ENCODE results near the gene NEMP1.

The NEMP1 gene

DNA sequence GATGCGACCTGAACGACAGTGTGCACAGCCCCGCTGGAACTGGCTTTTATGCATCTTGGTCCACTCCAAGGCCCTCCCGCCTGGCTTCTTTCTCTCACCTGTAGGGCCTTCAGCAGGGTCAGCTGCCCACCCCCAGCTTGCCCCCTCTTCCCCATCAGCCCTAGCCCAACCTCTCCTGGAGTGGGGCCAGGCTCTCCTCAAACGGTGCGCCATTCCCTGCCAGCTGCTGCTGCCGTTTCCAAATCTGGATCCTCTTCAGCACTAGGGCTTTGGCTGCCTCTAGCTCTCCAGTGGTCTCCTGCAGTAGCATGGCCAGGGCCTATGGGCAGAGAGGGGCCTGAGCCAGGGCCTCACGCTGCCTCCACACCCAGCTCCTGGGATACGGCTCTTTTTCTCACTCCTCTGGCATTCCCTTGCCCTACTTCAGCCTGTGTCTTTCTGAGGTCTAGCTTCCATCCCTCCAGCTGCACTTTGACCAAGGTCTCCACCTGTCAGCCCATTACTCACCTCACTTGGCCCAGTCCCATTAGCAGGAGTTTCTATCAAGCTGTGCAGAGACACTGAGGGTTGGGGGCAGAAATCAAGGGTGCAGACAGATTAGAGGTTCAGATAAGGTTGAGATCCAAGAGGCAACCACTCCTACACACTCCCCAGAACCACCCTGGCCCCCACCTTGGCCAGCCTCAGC lies 27.6 kb upstream of the NEMP1 start:
- no peak for DNase-seq

DNA sequence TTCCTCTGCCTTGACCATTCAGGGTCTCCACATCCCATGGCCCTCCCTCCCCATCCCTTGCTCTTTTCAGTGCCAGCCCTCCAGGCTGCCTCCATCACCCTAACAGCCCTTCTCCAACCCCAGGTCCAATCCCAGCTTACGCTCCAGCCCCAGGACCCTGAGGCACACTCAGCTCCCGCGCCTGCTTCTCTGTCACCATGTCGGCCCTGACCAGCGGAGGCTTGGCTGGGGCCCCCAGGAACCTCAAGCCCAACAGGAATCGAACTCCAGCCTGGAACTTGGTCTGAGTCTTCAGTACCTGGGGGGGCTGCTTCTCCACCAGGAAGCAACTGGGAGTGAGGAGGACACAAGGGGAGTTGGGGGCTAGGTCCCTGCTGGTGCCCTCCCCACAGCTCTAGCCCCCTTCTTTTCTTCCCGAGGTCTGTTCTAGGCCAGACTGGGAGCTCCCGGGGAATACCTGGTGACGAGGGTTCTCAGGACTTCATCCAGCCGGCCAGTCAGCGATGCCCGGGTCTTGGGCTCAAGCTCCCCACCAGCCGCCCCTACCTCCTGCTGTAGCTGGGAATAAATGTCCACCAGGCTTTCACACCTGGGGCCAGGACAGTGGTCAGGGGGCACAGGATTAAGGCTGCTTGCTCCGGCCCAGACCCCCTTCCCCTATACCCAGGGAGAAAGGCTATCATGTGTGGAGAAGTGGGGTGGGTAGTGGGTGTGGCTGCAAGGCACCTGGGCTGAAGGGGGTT lies 26.6 kb upstream of the NEMP1 start:
- DNase-seq, result no peak

DNA sequence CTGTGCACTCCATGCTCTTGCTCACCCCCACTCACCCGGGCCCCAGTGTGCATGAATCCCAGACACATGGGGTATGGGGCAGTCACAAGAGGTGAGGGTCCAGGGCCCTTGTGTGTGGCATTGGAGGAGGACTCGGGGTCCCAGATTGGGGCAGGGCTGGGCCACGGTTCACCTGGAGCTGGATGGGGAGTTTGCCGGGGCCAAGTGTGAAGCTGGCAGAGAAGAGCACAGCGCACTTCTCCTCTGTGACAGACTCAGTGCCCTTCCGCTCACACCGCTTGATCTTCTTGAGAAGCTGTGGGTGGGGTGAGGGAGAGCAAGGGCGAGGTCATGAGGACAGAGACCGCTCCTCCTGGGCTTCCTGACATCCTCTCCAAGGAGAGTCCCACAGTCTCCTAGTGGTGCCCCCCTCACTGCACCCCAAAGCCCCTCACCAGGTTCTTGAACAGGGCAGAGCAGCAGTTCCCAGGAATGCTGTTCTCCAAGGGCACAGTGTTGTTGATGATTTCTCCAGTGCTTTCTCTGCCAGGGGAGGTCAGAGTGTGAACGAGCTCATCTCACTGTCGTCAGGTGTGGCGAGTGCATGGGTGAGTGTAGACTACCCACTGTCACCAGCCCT lies 25.8 kb upstream of the NEMP1 start:
- DNase-seq, result no peak

DNA sequence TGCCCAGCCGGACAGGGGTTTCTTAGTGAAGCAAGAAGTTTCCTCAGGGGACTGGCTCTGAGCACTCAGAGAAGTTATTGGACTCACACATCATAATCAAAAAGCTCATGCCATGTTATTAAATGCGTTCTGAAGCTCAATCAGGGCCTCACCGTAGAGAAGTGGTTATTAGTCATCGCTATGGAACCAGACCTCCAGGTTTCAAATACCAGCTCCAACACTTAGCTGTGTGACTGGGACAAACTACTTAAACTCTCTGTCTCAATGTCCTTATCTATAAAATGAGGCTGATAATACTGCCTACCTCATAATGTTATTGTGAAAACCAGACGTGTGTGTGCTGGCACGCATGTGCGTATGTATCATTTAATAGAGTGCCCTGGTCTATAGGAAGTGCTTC lies 25.3 kb upstream of the NEMP1 start:
- DNase-seq, result no peak

DNA sequence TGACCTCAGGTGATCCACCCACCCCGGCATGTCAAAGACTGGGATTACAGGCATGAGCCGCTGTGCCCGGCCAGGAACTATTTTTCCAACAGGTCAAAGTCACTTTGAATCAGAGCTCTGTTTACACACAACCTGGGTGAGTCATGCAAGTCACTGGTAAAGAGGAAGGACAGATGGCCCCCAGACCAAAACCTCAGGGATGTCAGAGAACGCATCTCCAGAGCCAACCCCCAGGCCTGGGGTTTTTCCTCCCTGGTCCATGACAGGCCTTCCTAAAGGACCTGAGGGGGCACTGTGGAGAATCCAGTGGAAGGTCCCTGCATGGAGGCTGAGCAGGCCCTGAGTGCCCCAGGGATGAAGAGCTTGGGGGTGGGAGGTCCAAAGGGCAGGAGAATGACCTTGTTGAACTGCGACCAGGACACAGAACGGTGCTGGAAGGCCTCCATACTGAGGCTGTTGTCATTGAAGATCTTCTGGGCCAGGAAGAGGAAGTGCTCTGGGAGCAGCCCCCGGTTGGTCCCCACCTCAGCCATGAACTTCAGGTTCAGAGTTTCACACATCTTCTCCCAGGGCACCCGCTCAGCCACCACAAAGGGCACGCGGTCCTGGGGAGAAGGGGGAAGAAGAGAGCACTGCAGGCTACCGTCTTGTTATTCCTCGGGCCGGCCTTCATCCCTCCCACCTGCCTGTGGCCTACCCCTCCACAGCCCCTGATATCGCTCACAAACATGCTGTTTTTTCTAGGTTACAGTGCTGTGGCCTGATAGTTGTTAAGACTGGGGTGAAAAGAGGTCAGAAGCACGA lies 23.5 kb upstream of the NEMP1 start:
- no peak for DNase-seq

DNA sequence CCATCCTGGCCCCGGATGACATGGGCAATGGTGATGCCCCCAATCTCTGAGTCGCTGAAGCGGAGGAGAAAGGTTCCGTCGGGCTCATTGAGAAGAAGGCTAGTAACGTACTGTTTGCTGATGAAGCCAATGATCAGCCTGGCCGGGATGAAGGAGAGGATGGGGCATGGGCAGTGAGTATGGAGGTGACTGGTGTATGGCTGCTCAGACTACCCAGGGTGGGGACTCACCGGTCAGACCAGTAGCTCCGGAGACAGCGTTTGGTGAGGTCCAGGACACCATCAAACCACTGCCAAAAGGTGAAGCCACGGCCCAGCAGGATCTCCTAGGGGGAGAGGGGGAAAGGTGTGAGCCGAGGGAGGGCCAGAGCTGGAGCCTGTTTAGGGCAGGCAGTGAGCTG lies 21.2 kb upstream of the NEMP1 start:
- DNase-seq, result no peak

DNA sequence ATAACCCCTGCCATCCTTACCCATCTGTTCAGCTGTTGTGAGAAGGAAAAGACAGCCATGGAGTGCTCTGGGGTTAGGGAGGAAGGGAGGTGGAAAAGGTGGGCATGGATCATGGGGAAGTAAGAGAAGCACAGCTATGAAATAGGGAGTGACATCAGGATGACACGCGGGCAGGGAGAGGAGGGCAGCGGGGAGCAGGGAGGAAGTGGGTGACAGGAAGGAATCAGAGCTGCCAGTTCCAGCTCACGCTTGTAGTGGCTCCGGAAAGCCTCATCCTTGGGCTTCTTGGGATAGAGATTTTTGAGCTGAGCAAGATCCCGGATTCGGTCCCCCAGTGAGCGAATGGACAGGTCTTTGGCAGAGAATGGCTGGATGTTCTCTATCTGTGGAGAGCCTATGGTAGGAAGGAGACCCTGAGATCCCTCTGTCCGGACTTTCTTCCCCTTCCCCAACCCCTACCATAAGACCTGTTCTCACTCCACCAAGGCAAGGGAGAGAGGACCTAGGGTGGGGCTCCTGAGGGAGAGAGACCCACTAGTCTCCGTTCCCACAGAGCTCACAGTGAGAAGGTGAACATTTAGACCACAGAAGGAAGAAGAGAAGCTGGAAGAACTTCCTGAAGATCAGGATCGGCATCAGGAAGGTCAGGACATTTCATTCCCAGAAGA lies 20.6 kb upstream of the NEMP1 start:
- no peak for DNase-seq

DNA sequence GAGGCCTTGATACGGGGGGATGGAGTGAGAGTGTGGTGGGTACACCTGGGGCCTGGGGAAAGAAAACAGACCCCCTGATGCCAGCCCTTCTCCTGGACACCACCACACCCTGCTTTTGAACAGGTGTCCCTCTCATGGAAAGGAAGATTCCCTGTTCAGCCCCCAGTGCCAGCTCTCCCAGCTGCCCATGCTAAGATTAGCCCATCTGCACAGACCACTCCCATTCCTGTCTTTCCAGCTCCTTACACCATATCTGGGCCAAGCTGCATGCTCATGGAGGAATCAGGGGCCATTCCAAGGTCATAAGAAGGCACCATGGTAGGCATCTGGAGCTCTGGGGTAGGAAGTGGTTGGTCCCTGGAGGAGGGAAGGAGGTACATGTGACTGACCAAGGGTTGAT lies 20.0 kb upstream of the NEMP1 start:
- no peak for DNase-seq

DNA sequence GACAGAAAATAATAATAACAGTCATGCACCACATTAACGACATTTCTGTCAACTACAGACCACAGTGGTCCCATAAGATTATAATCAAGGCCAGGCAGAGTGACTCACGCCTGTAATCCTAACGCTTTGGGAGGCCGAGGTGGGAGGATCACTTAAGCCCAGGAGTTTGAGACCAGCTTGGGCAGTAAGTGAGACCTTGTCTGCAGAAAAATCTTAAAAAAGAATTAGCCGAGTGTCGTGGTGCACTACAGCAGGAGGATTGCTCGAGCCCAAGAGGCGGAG lies 18.9 kb upstream of the NEMP1 start:
- no peak for DNase-seq

DNA sequence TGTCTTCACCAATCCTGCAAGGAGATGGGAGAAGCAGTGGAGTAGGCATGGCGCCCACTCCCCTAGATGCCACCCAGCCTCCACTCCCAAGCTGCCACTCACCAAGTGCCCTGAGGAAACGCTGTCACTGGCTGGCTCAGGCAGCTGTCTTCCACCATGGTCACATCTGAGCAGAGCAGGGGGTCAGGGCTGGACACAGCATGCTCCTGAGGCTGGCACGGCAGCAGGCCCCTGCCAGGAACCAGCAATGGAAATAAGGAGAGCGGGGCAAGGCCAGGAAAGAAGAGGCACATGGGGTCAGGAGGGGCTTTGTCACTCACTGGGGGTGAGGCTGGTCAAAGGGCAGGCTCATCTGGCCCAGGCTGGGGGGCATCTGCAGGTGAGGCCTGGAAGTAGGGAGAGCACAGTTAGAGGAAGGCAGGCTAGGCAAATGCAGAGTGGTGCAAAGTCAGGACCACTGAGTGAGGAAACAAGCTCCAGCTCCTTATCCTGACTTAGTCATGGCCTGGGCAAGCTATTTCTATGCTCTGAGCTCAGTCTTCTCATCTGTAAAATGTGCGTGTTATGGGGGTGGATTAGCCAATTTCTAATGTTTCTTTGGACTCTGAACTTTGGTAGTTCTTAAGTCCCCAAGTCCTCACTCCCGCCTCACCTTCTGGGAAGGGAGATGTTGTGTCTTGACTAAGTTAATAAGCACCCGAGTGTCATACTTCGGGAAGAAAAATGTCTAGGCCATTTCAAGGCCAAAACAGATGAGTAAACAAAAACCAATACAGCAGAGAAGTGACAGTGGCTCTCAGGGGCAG lies 18.4 kb upstream of the NEMP1 start:
- no peak for DNase-seq

DNA sequence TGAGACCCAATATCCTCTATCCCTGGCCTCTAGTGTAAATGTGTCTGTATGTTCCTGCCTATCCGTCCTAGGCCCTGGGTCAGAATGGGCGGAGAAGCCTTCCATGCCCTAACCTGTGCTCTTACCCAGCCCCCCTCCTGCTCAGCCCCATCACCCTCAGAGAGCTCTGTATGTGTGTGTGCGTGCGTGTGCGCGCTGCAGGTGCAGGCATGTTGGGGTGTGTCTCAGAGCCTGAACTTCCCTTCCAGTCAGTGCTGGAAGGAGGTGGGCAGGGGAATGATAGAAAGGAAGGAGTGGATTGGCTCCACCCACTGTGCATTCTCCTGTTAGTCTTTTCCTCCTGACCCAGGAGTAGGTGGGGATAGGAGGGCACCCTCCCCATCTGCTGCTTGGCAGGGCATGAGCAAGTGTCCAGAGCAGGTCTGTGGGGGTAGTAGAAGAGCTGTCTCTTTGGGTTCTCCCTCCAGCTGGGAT lies 17.5 kb upstream of the NEMP1 start:
- DNase-seq, result no peak

DNA sequence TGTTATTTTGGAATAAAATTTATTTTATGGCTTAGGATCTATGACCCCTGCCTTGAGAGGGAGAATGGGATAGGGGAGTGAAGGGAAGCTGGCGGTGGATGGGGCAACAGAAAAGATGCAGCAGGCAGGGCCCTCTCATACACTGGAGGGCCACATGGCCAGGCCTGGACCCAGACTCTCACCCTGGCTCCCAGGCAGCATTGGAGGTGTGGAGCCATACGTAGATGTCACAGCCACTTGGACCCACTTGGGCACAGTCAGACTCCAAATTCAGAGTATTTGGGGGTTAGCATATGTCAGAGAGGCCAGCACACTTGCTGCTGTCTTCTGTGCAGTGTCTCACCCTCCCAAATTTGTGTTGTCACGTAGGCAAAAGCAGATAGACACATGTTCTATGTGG lies 16.8 kb upstream of the NEMP1 start:
- DNase-seq, result no peak

DNA sequence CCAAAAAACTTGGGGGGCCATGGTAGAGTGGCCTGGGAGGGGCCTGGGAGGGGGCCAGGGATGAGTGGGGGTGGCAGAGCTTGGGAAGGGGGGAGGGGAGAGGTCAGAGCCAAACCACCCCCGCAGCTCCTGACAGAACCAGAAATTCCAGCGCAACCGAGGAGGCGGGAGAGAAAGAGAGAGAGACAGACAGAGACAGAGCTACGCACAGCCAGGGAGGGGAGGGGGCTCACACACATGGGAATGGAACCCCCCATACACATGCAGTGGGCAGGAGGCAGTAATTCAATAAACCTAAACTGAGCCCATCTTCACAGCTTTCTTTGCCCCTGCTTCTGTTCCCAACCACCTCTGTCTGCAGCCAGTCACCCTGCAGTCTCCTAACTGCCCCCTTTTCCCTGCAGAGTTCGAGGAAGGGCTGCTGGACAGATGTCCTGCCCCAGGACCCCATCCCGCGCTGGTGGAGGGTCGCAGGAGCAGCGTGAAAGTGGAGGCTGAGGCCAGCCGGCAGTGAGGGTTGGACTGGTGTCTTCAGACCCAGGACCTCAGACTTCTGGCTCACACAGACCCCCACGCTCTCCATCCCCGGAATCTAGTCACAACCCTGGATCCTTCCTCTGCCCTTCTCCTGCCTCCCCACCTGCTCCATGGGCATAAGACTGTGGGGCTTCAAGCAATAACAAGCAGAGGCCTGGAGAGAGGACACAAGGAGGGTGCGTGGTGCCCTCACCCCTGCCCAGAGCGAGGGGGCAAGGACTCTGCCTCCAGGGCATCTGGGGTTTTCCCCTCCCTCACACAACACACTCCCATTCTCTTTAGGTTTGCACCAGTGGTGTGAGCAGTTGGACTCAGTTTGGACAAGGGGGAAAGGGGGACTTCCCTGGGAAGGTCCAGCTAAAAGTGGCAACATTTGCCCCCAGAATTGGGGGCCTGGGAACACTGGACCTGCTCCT lies 15.9 kb upstream of the NEMP1 start:
- no peak for DNase-seq

DNA sequence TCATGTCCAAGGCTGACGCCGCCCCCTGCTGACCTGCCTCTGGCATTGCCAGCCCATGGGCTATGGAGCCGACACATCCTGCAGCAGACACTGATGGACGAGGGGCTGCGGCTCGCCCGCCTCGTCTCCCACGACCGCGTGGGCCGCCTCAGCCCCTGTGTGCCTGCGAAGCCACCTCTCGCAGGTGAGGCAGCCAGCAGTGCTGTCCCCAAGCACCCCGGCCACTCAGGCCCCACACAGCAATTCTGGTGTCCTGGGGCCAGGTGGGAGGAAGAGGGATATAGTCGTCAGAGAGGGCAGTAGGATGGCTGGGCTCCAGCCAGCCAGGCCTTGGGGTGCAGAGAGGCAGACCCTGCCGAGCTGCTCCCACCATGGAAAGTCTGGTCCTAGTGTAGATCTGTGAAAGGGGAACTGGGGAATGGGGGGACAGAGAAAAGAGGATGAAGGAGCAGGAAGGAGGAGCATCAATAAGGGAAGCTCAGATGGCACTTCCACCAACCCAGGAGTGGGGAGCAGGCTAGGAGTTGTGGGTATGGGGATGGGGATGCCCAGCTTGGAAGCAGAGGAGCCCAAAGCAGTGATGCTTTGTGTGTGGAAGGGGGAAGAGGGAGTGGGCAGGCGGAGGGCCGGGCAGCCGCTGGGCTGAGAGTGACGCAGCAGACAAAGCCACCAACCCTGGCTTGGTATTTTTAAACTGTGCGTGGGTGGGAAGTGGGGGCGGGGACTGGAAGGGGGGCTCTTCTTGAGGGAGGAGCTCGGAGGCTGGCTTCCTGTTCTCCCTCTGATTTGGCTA lies 15.0 kb upstream of the NEMP1 start:
- DNase-seq, result peak; percentile 41

DNA sequence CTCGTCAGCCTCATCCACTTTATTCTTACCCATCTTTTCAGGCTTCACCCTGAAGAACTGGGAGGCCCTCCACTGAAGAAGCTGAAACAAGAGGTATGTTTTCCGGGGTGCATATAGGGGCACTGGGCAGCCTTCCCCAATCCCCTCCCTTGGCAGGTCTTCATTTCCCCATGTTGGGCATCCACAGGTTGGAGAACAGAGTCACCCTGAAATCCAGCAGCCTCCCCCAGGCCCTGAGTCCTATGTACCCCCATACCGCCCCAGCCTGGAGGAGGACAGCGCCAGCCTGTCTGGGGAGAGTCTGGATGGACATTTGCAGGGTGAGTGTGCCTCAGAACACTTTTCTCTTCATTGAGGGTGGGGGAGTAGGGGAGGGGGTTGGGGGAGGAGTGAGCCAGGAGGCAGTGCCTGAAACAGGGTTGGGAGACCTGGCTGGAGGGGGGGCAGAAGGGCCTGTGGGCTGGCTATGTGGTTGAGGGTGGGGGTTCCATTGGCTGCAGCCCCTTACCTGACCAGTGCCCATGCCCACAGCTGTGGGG lies 14.4 kb upstream of the NEMP1 start:
- DNase-seq, result no peak

DNA sequence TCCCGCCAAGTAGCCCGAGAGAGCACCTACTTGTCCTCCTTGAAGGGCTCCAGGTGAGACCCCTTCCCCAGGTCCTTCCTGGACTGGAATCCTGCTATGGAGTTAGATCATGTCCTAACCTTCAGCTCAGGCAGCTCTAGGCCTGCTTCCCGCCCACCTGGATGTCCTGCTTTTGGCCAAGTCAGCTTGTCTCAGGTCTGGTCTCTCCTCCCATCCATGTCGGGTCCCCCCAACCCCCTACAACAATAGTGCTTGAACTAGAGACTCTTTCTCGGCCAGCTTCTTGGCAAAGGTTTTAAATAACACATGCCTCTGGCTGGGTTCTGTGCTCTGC lies 13.9 kb upstream of the NEMP1 start:
- no peak for DNase-seq

DNA sequence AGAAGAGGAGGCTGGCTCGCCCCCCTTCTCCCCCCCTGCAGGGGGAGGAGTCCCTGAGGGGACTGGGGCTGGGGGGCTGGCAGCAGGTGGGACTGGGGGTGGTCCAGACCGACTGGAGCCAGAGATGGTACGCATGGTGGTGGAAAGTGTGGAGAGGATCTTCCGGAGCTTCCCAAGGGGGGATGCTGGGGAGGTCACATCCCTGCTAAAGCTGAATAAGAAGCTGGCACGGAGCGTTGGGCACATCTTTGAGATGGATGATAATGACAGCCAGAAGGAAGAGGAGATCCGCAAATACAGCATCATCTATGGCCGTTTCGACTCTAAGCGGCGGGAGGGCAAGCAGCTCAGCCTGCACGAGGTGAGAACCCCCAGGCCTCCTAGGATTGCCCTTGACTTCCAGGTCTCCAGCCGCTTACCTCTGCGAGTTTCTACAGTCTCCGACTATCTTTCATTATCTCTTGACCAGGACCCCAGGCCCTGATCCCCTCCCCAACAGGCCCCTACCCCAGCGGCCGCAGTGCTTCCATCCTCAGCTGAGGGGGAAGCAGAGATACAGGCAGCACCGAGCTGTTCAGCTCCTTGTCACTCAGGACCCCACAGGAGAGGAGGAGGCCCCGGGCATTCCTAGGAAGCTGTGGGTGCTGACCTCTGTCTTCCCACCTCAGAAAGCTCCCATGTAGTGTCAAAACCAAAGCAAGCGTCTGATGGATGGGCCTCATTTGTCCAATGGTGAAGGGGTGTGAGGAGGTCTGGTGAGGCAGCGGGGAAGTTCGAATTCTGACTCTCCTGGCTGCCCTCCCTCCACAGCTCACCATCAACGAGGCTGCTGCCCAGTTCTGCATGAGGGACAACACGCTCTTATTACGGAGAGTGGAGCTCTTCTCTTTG lies 13.3 kb upstream of the NEMP1 start:
- DNase-seq, result no peak

DNA sequence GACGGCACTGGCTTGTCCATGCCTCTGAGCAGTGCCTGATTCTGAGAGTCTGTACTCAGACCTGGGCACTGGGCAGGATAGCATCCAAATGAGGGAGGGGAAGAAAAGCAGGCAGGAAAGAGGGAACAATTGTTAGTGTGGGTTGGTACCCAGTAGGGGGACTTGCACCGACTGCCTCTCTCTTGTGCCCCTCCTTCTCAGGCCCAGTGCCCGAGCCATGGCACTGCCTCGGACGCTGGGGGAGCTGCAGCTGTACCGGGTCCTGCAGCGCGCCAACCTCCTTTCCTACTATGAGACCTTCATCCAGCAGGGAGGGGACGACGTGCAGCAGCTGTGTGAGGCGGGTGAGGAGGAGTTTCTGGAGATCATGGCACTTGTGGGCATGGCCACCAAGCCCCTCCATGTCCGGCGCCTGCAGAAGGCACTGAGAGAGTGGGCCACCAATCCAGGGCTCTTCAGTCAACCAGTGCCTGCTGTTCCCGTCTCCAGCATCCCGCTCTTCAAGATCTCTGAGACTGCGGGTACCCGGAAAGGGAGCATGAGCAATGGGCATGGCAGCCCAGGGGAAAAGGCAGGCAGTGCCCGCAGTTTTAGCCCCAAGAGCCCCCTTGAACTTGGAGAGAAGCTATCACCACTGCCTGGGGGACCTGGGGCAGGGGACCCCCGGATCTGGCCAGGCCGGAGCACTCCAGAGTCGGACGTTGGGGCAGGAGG lies 12.5 kb upstream of the NEMP1 start:
- DNase-seq, result no peak
